Loucy (cell line): Measurements from ENCODE around the gene RXRA.

Source experiments
- CTCF ChIP-seq: fragments of 200-600 bp; sonication (generic); conservative IDR thresholded peaks from 2 replicates; pipeline ENCODE4 v1.5.1; 2014; ENCODE audit warnings: mild to moderate bottlenecking, antibody characterized with exemption, low read length
- EZH2phosphoT487 ChIP-seq: fragments of 200-600 bp; IDR thresholded peaks from 2 replicates; pipeline ENCODE4 v1.6.1; 2018; ENCODE audit warnings: antibody characterized with exemption, mild to moderate bottlenecking, moderate library complexity, borderline replicate concordance

DNA sequence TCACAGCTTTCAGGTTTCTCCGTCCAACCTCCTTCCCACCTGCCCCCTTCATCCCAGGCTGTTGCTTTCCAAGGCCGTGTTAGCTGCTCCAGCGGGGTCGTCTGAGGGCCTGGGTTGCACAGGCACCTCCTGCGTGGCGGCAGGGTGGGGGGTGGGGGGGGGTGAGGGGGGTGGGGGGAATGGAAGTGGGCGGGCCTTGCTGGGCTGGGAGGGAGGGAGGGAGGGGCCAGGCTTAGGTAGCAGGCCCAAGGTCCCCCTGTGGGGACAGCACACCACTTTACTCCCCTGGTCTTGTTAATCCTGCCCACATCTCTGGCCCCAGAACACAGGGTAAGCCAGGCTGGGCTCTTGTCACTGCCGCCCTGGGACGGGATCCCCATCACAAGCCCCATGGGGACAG is 99.1 kb downstream of the RXRA start:
- TF ChIP-seq CTCF = no peak
- TF ChIP-seq EZH2phosphoT487 = no peak
